ENCODE measurements around the gene AUTS2.

AUTS2 gene

GRCh38 chr7:70700941-70701425 lies 1102.7 kb downstream of the AUTS2 start:
- H3K79me2 ChIP-seq (ENCODE audit: insufficient read depth, low read length), result no peaks in the 10 kb centered on the region
- no peak overlapping the region for H2AFZ ChIP-seq (ENCODE audit: low read depth, low read length, severe bottlenecking)
- no peaks in the 10 kb centered on the region for H3K36me3 ChIP-seq (ENCODE audit: low read length)
- H3K27me3 ChIP-seq (ENCODE audit: low read length), result no peaks in the 10 kb centered on the region
- H3K9ac ChIP-seq (ENCODE audit: low read length), result no peak overlapping the region
- H3F3A ChIP-seq (ENCODE audit: insufficient read depth), result 0 out of 2 replicates have a peak, but pooled peaks cover 3% of the 10 kb centered on the region
- TF ChIP-seq CTCF (IDR thresholded peaks at IDR 0.05; ENCODE audit: insufficient read depth, low read length, poor library complexity, severe bottlenecking) (no peak), EZH2phosphoT487 (conservative IDR thresholded peaks at IDR 0.05; ENCODE audit: low read length) (no peak)
- H3K9me2 ChIP-seq (replicated peaks; ENCODE audit: insufficient read depth, low read length), result no peaks in the 10 kb centered on the region
- H3K4me2 ChIP-seq (ENCODE audit: low read depth, low read length, poor library complexity, severe bottlenecking), result no peak overlapping the region
- H3K27ac ChIP-seq (ENCODE audit: low read depth, low read length), result no peak overlapping the region
- H3K9me3 ChIP-seq (ENCODE audit: insufficient read depth, low read length), result no peaks in the 10 kb centered on the region
- H4K20me1 ChIP-seq (ENCODE audit: low read depth, low read length), result 0 out of 2 replicates have a peak, but pooled peaks cover 6% of the 10 kb centered on the region
- no peak overlapping the region for H3K4me3 ChIP-seq (ENCODE audit: insufficient read depth, low read length, poor library complexity, severe bottlenecking)

- Histone ChIP-seq H3K9me2 (replicated peaks; ENCODE audit: insufficient read depth, low read length) (no peaks in the 10 kb centered on the region), H4K20me1 (ENCODE audit: low read depth, low read length) (0 out of 2 replicates have a peak, but pooled peaks cover 6% of the 10 kb centered on the region), H2AFZ (ENCODE audit: low read depth, low read length, severe bottlenecking) (no peak overlapping the region), H3K4me2 (ENCODE audit: low read depth, low read length, poor library complexity, severe bottlenecking) (no peak overlapping the region), H3F3A (ENCODE audit: insufficient read depth) (no peaks in the 10 kb centered on the region), H3K27ac (ENCODE audit: low read depth, low read length) (no peak overlapping the region), H3K9ac (ENCODE audit: low read length) (no peak overlapping the region), H3K4me3 (ENCODE audit: insufficient read depth, low read length, poor library complexity, severe bottlenecking) (no peak overlapping the region), H3K9me3 (ENCODE audit: insufficient read depth, low read length) (no peaks in the 10 kb centered on the region), H3K36me3 (ENCODE audit: low read length) (no peaks in the 10 kb centered on the region), H3K27me3 (ENCODE audit: low read length) (no peaks in the 10 kb centered on the region), H3K79me2 (ENCODE audit: insufficient read depth, low read length) (no peaks in the 10 kb centered on the region)
- TF ChIP-seq CTCF (IDR thresholded peaks at IDR 0.05; ENCODE audit: insufficient read depth, low read length, poor library complexity, severe bottlenecking) (no peak), EZH2phosphoT487 (conservative IDR thresholded peaks at IDR 0.05; ENCODE audit: low read length) (no peak)
Measured at GRCh38 chr7:70701477-70701876, 1103.2 kb downstream of the AUTS2 start.

- Histone ChIP-seq H3K36me3 (ENCODE audit: low read length) (no peaks in the 10 kb centered on the region), H3K9me2 (replicated peaks; ENCODE audit: insufficient read depth, low read length) (no peaks in the 10 kb centered on the region), H3K79me2 (ENCODE audit: insufficient read depth, low read length) (no peaks in the 10 kb centered on the region), H3K9ac (ENCODE audit: low read length) (no peak overlapping the region), H3K4me3 (ENCODE audit: insufficient read depth, low read length, poor library complexity, severe bottlenecking) (no peak overlapping the region), H3K4me2 (ENCODE audit: low read depth, low read length, poor library complexity, severe bottlenecking) (no peak overlapping the region), H3K27ac (ENCODE audit: low read depth, low read length) (no peak overlapping the region), H3F3A (ENCODE audit: insufficient read depth) (no peaks in the 10 kb centered on the region), H4K20me1 (ENCODE audit: low read depth, low read length) (0 out of 2 replicates have a peak, but pooled peaks cover 6% of the 10 kb centered on the region), H3K27me3 (ENCODE audit: low read length) (no peaks in the 10 kb centered on the region), H2AFZ (ENCODE audit: low read depth, low read length, severe bottlenecking) (no peak overlapping the region), H3K9me3 (ENCODE audit: insufficient read depth, low read length) (no peaks in the 10 kb centered on the region)
- no peak for TF ChIP-seq EZH2phosphoT487 (conservative IDR thresholded peaks at IDR 0.05; ENCODE audit: low read length)
- TF ChIP-seq CTCF (IDR thresholded peaks at IDR 0.05; ENCODE audit: insufficient read depth, low read length, poor library complexity, severe bottlenecking), result no peak
Measured at GRCh38 chr7:70701991-70702390, 1103.7 kb downstream of the AUTS2 start.

All from SU-DHL-6 (cell line).